Upper lobe of left lung (tissue), 6 donors: ENCODE results near the gene DSG2. TPM values are rescaled to one million over a fixed set of nuclear protein-coding genes. Genes with fewer than 3 reads are reported as not detected.

Experiments used
- ATAC-seq, 2 donors: fragments of 200-7000 bp; cut with Tn5 transposase; one replicate each; pipeline ENCODE4 v1.9.1; 2022; ENCODE audit warnings: mild to moderate bottlenecking in 2 of 2, moderate library complexity in 2 of 2; ENCODE audit not compliant: low FRiP score in 2 of 2
- DNase-seq, 2 donors: peaks; one replicate each; pipeline ENCODE4 v3.0.0-alpha.2; 2019 to 2020
- H3K27ac ChIP-seq, 4 donors: fragments of 200-600 bp; sonication (generic); one replicate each; pipeline ENCODE4 v1.5.1; 2016 to 2019
- H3K27me3 ChIP-seq, 4 donors: fragments of 200-600 bp; sonication (generic); one replicate each; pipeline ENCODE4 v1.5.1; 2017 to 2019
- H3K36me3 ChIP-seq, 4 donors: fragments of 200-600 bp; sonication (generic); one replicate each; pipeline ENCODE4 v1.5.1; 2016 to 2019
- H3K4me1 ChIP-seq, 4 donors: fragments of 200-600 bp; sonication (generic); one replicate each; pipeline ENCODE4 v1.5.1; 2018 to 2019
- H3K4me3 ChIP-seq, 4 donors: fragments of 200-600 bp; sonication (generic); one replicate each; pipeline ENCODE4 v1.5.1; 2017 to 2019; ENCODE audit warnings: mild to moderate bottlenecking in 2 of 4, moderate library complexity in 1 of 4
- H3K9me3 ChIP-seq, 4 donors: fragments of 200-600 bp; sonication (generic); one replicate each; pipeline ENCODE4 v1.5.1; 2018 to 2019
- CTCF ChIP-seq, 6 experiments: fragments of 450-650 bp in 4 of 6; fragments of 200-600 bp in 2 of 6; sonication (generic) in 2 of 6; IDR thresholded peaks; one replicate each; pipeline ENCODE4 v1.5.1; 2016 to 2019; ENCODE audit warnings: antibody characterized with exemption in 6 of 6
- EP300 ChIP-seq, 4 donors: sonication (generic); formaldehyde crosslinking; IDR thresholded peaks; one replicate each; pipeline ENCODE4 v1.5.1; 2017; ENCODE audit warnings: antibody characterized with exemption in 4 of 4, control low read depth in 2 of 4
- POLR2A ChIP-seq, 4 donors: fragments of 450-650 bp; IDR thresholded peaks; one replicate each; pipeline ENCODE4 v1.5.1; 2016 to 2017; ENCODE audit warnings: antibody characterized with exemption in 4 of 4, mild to moderate bottlenecking in 2 of 4
- POLR2AphosphoS5 ChIP-seq, 2 donors: sonication (generic); formaldehyde crosslinking; IDR thresholded peaks; one replicate each; pipeline ENCODE4 v1.5.1; 2017; ENCODE audit warnings: antibody characterized with exemption in 2 of 2
- WGBS, 2 donors: methylation state at CpG; one replicate each; pipeline ENCODE4 v1.1.5; 2017 to 2018; 5-methylcytosine and 5-hydroxymethylcytosine counted together
- total RNA-seq, 6 donors: library from RNA; depleted of rRNA in 4 of 6; stranded (reverse); fragments of >200 nt in 4 of 6; gene quantifications; one replicate each; pipeline versions ENCODE4 v1.1.0 to v1.2.1, GENCODE V29; 2016 to 2021
- donor health status: DM: no; HTN: no; CAD: no; lungs with moderate emphysema.
- donor health status: DM: no; HTN: yes; CAD: no; lungs with severe emphysema.

Gene DSG2
- total RNA-seq, 6 donors from 2014 or later = 5.2 to 55.4 (median 26.8) TPM

GRCh38 chr18:31487246-31488015 lies 10.5 kb upstream of the DSG2 start:
- DNase-seq (no peak), ATAC-seq (peak in 1 of 2 donors; percentile 73)
- H3K9me3 ChIP-seq = no peaks in the 10 kb centered on the region
- no peak overlapping the region for H3K27ac ChIP-seq
- WGBS, 2 donors = 85 to 89% methylated on average over 9 of the region's 9 CpGs
- no peaks in the 10 kb centered on the region for H3K27me3 ChIP-seq
- H3K4me3 ChIP-seq = no peak overlapping the region
- no peaks in the 10 kb centered on the region for H3K36me3 ChIP-seq
- no peak for TF ChIP-seq EP300 (IDR thresholded peaks at IDR 0.05)
- no peak for TF ChIP-seq CTCF (IDR thresholded peaks at IDR 0.05)
- no peaks in the 10 kb centered on the region for H3K4me1 ChIP-seq

GRCh38 chr18:31489311-31489710 lies 8.7 kb upstream of the DSG2 start:
- H3K4me1 ChIP-seq = no peaks in the 10 kb centered on the region
- H3K27me3 ChIP-seq = no peaks in the 10 kb centered on the region
- no peak overlapping the region for H3K27ac ChIP-seq
- ATAC-seq (no peak), DNase-seq (no peak)
- no peak overlapping the region for H3K4me3 ChIP-seq
- H3K36me3 ChIP-seq = no peaks in the 10 kb centered on the region
- WGBS, 2 donors = 88 to 98% methylated on average over 1 of the region's 1 CpG
- no peak for TF ChIP-seq CTCF (IDR thresholded peaks at IDR 0.05)
- no peak for TF ChIP-seq POLR2AphosphoS5 (IDR thresholded peaks at IDR 0.05)
- no peak for TF ChIP-seq EP300 (IDR thresholded peaks at IDR 0.05)
- TF ChIP-seq POLR2A (IDR thresholded peaks at IDR 0.05) = no peak
- H3K9me3 ChIP-seq = no peaks in the 10 kb centered on the region

- DNase-seq (no peak), ATAC-seq (no peak)
- Histone ChIP-seq H3K9me3 (no peaks in the 10 kb centered on the region), H3K4me1 (no peaks in the 10 kb centered on the region), H3K27ac (no peak overlapping the region), H3K36me3 (no peaks in the 10 kb centered on the region), H3K27me3 (no peaks in the 10 kb centered on the region), H3K4me3 (no peak overlapping the region)
- WGBS, 2 donors = 86 to 90% methylated on average over 1 of the region's 1 CpG
- no peak for TF ChIP-seq POLR2AphosphoS5 (IDR thresholded peaks at IDR 0.05)
- TF ChIP-seq POLR2A (IDR thresholded peaks at IDR 0.05) = no peak
- no peak for TF ChIP-seq EP300 (IDR thresholded peaks at IDR 0.05)
Observed at GRCh38 chr18:31490387-31490786, 7.6 kb upstream of the DSG2 start.

- no peaks in the 10 kb centered on the region for H3K9me3 ChIP-seq
- H3K27ac ChIP-seq = no peak overlapping the region
- H3K4me1 ChIP-seq = no peaks in the 10 kb centered on the region
- TF ChIP-seq EP300 (IDR thresholded peaks at IDR 0.05) (no peak), POLR2AphosphoS5 (IDR thresholded peaks at IDR 0.05) (no peak), CTCF (IDR thresholded peaks at IDR 0.05) (no peak), POLR2A (IDR thresholded peaks at IDR 0.05) (no peak)
- DNase-seq = no peak
- H3K36me3 ChIP-seq = no peaks in the 10 kb centered on the region
- no peaks in the 10 kb centered on the region for H3K27me3 ChIP-seq
- ATAC-seq = no peak
- H3K4me3 ChIP-seq = no peak overlapping the region
Observed at GRCh38 chr18:31490833-31491232, 7.1 kb upstream of the DSG2 start.

GRCh38 chr18:31491586-31491985 lies 6.4 kb upstream of the DSG2 start:
- DNase-seq = no peak
- no peak for ATAC-seq
- Histone ChIP-seq H3K9me3 (no peaks in the 10 kb centered on the region), H3K27ac (no peak overlapping the region), H3K4me3 (no peak overlapping the region), H3K4me1 (no peaks in the 10 kb centered on the region), H3K36me3 (no peaks in the 10 kb centered on the region), H3K27me3 (no peaks in the 10 kb centered on the region)
- no peak for TF ChIP-seq POLR2AphosphoS5 (IDR thresholded peaks at IDR 0.05)
- no peak for TF ChIP-seq EP300 (IDR thresholded peaks at IDR 0.05)
- no peak for TF ChIP-seq POLR2A (IDR thresholded peaks at IDR 0.05)

- ATAC-seq (no peak), DNase-seq (no peak)
- H3K4me3 ChIP-seq = no peak overlapping the region
- H3K4me1 ChIP-seq = peaks cover 0 to 3% (median under 1%) of the 10 kb centered on the region in 4 donors
- H3K27me3 ChIP-seq = peaks cover 0 to 2% (median 0%) of the 10 kb centered on the region in 4 donors
- H3K27ac ChIP-seq = no peak overlapping the region
- TF ChIP-seq CTCF (IDR thresholded peaks at IDR 0.05) (no peak), POLR2A (IDR thresholded peaks at IDR 0.05) (no peak), EP300 (IDR thresholded peaks at IDR 0.05) (no peak), POLR2AphosphoS5 (IDR thresholded peaks at IDR 0.05) (no peak)
- H3K36me3 ChIP-seq = no peaks in the 10 kb centered on the region
- no peaks in the 10 kb centered on the region for H3K9me3 ChIP-seq
- 91 to 92% methylated on average over 9 of the region's 9 CpGs for WGBS, 2 donors
Observed at GRCh38 chr18:31492671-31493070, 5.3 kb upstream of the DSG2 start.
